AML-193 (cell line): Measurements from ENCODE around the gene RAB1B.

ENCODE experiments used
- DNase-seq, 2 experiments: peaks; one replicate each; lab custom pipeline; 2025; lab: John Stamatoyannopoulos, UW

RAB1B gene

GRCh38 chr11:66322732-66323427 lies 54.4 kb downstream of the RAB1B start:
- DNase-seq, result no peak

GRCh38 chr11:66323684-66324083 lies 55.2 kb downstream of the RAB1B start:
- DNase-seq, result no peak

- no peak for DNase-seq
Measured at GRCh38 chr11:66324664-66325063, 56.2 kb downstream of the RAB1B start.

DNA sequence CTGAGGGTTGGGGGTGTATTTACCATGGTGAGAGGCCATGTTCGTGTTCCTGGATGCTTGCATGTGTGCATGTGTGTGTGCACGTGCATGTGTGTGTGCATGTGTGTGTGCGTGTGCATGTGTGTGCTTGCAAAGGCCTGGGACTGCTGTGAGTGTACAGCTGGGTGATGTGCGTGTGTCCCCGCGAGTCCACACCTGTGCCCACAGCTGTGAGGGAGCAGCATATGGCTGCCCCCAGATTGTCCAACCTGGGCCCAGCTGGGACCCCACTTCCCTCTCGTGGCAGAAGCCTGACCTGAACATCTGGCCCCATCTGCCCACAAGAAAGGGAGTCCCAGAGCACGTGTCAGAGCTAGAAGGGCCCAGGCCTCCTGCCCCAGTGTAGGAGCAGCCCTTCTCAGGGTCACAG lies 56.8 kb downstream of the RAB1B start:
- no peak for DNase-seq

GRCh38 chr11:66326261-66327111 lies 58.0 kb downstream of the RAB1B start:
- DNase-seq, result no peak
